Loucy (cell line): ENCODE data around the gene TBX5.

Experiments
- H2AFZ ChIP-seq: fragments of 200-600 bp; sonication (generic); 2 replicates; pipeline ENCODE4 v1.6.0; 2016; ENCODE audit warnings: antibody characterized with exemption, mild to moderate bottlenecking, low read length, moderate library complexity
- H3F3A ChIP-seq: fragments of 200-600 bp; 2 replicates; pipeline ENCODE4 v1.6.0; 2016; ENCODE audit warnings: antibody characterized with exemption, low read depth, mild to moderate bottlenecking
- H3K27me3 ChIP-seq: fragments of 200-600 bp; sonication (generic); 2 replicates; pipeline ENCODE4 v1.6.1; 2014; ENCODE audit warnings: low read length, mild to moderate bottlenecking; ENCODE audit not compliant: insufficient read depth, poor library complexity, severe bottlenecking
- H3K36me3 ChIP-seq: fragments of 200-600 bp; sonication (generic); 2 replicates; pipeline ENCODE4 v1.6.1; 2016; ENCODE audit warnings: low read length; ENCODE audit not compliant: insufficient read depth
- H3K4me1 ChIP-seq: fragments of 200-600 bp; sonication (generic); 2 replicates; pipeline ENCODE4 v1.5.1; 2014; ENCODE audit warnings: low read length, mild to moderate bottlenecking; ENCODE audit not compliant: insufficient read depth, poor library complexity, severe bottlenecking
- H3K4me2 ChIP-seq: fragments of 200-600 bp; sonication (generic); 2 replicates; pipeline ENCODE4 v1.6.0; 2014; ENCODE audit warnings: antibody characterized with exemption, low read length, low read depth, mild to moderate bottlenecking; ENCODE audit not compliant: poor library complexity, severe bottlenecking
- H3K4me3 ChIP-seq: fragments of 200-600 bp; sonication (generic); 2 replicates; pipeline ENCODE4 v1.5.1; 2014; ENCODE audit warnings: low read length, mild to moderate bottlenecking, mixed read lengths; ENCODE audit not compliant: poor library complexity, severe bottlenecking
- H3K79me2 ChIP-seq: fragments of 200-600 bp; sonication (generic); 2 replicates; pipeline ENCODE4 v1.6.1; 2014; ENCODE audit warnings: low read length; ENCODE audit not compliant: insufficient read depth
- H3K9ac ChIP-seq: fragments of 200-600 bp; sonication (generic); 2 replicates; pipeline ENCODE4 v1.6.0; 2014; ENCODE audit warnings: mild to moderate bottlenecking, low read depth, low read length, moderate library complexity; ENCODE audit not compliant: poor library complexity, severe bottlenecking
- H3K9me2 ChIP-seq: fragments of 200-600 bp; sonication (generic); replicated peaks from 2 replicates; pipeline ENCODE4 v1.6.1; 2016; ENCODE audit warnings: low read depth, low read length, mixed read lengths
- H3K9me3 ChIP-seq: fragments of 200-600 bp; sonication (generic); 2 replicates; pipeline ENCODE4 v1.6.1; 2014; ENCODE audit warnings: mild to moderate bottlenecking, antibody characterized with exemption, low read length, low read depth; ENCODE audit not compliant: insufficient read depth
- H4K20me1 ChIP-seq: fragments of 200-600 bp; sonication (generic); 2 replicates; pipeline ENCODE4 v1.6.0; 2014; ENCODE audit warnings: antibody characterized with exemption, low read length, mild to moderate bottlenecking; ENCODE audit not compliant: insufficient read depth, poor library complexity, severe bottlenecking
- CTCF ChIP-seq: fragments of 200-600 bp; sonication (generic); conservative IDR thresholded peaks from 2 replicates; pipeline ENCODE4 v1.5.1; 2014; ENCODE audit warnings: mild to moderate bottlenecking, antibody characterized with exemption, low read length
- EZH2phosphoT487 ChIP-seq: fragments of 200-600 bp; IDR thresholded peaks from 2 replicates; pipeline ENCODE4 v1.6.1; 2018; ENCODE audit warnings: antibody characterized with exemption, mild to moderate bottlenecking, moderate library complexity, borderline replicate concordance

TBX5 gene

GRCh38 chr12:114447274-114447716, 41.4 kb upstream of the TBX5 start:
- no peaks in the 10 kb centered on the region for H4K20me1 ChIP-seq
- H3K4me2 ChIP-seq: no peak overlapping the region
- no peak overlapping the region for H3K4me3 ChIP-seq
- H2AFZ ChIP-seq: no peak overlapping the region
- no peaks in the 10 kb centered on the region for H3F3A ChIP-seq
- H3K9me3 ChIP-seq: no peaks in the 10 kb centered on the region; the same call in 1 of the 2 replicates
- no peaks in the 10 kb centered on the region for H3K27me3 ChIP-seq
- H3K79me2 ChIP-seq: no peaks in the 10 kb centered on the region
- H3K36me3 ChIP-seq: no peaks in the 10 kb centered on the region
- no peaks in the 10 kb centered on the region for H3K4me1 ChIP-seq
- H3K9me2 ChIP-seq: no peaks in the 10 kb centered on the region
- no peak overlapping the region for H3K9ac ChIP-seq
- no peak for TF ChIP-seq CTCF
- TF ChIP-seq EZH2phosphoT487: no peak

GRCh38 chr12:114445401-114446323, 39.7 kb upstream of the TBX5 start:
- Histone ChIP-seq H2AFZ (no peak overlapping the region), H3K79me2 (no peaks in the 10 kb centered on the region), H3K4me3 (no peak overlapping the region), H4K20me1 (no peaks in the 10 kb centered on the region), H3K4me2 (no peak overlapping the region), H3F3A (no peaks in the 10 kb centered on the region), H3K9me3 (no peaks in the 10 kb centered on the region; the same call in 1 of the 2 replicates), H3K9ac (no peak overlapping the region), H3K36me3 (no peaks in the 10 kb centered on the region), H3K27me3 (no peaks in the 10 kb centered on the region), H3K4me1 (no peaks in the 10 kb centered on the region), H3K9me2 (no peaks in the 10 kb centered on the region)
- no peak for TF ChIP-seq EZH2phosphoT487
- no peak for TF ChIP-seq CTCF

- H4K20me1 ChIP-seq: no peaks in the 10 kb centered on the region
- no peak overlapping the region for H3K4me2 ChIP-seq
- no peak overlapping the region for H3K4me3 ChIP-seq
- H2AFZ ChIP-seq: no peak overlapping the region
- H3K9ac ChIP-seq: no peak overlapping the region
- no peaks in the 10 kb centered on the region for H3F3A ChIP-seq
- no peaks in the 10 kb centered on the region for H3K79me2 ChIP-seq
- H3K36me3 ChIP-seq: no peaks in the 10 kb centered on the region
- H3K9me2 ChIP-seq: no peaks in the 10 kb centered on the region
- TF ChIP-seq CTCF (no peak), EZH2phosphoT487 (no peak)
- no peaks in the 10 kb centered on the region; the same call in 1 of the 2 replicates for H3K9me3 ChIP-seq
- H3K27me3 ChIP-seq: no peaks in the 10 kb centered on the region
- no peaks in the 10 kb centered on the region for H3K4me1 ChIP-seq
These were observed 38.7 kb upstream of the TBX5 start for GRCh38 chr12:114444422-114445279.
